GM19193 (cell line): Measurements from ENCODE around the gene PKHD1.

Experiments
- POLR2A ChIP-seq: IDR thresholded peaks from 4 replicates; pipeline ENCODE4 v1.6.1; 2011; ENCODE audit not compliant: insufficient read depth, insufficient read length; ENCODE audit errors: extremely low read depth

Gene PKHD1

GRCh38 chr6:51996296-51996947 lies 91.0 kb downstream of the PKHD1 start:
- TF ChIP-seq POLR2A = no peak

GRCh38 chr6:51995214-51995755 lies 92.1 kb downstream of the PKHD1 start:
- no peak for TF ChIP-seq POLR2A

GRCh38 chr6:51992876-51993275 lies 94.5 kb downstream of the PKHD1 start:
- TF ChIP-seq POLR2A = no peak

GRCh38 chr6:51989789-51990188 lies 97.6 kb downstream of the PKHD1 start:
- TF ChIP-seq POLR2A = no peak

GRCh38 chr6:51986864-51987263 lies 100.5 kb downstream of the PKHD1 start:
- no peak for TF ChIP-seq POLR2A

GRCh38 chr6:51983564-51983963 lies 103.8 kb downstream of the PKHD1 start:
- TF ChIP-seq POLR2A = no peak

GRCh38 chr6:51976374-51976773 lies 111.0 kb downstream of the PKHD1 start:
- TF ChIP-seq POLR2A = no peak

- no peak for TF ChIP-seq POLR2A
Observed at GRCh38 chr6:51972659-51973058, 114.8 kb downstream of the PKHD1 start.

- no peak for TF ChIP-seq POLR2A
Observed at GRCh38 chr6:51968265-51968664, 119.1 kb downstream of the PKHD1 start.

- TF ChIP-seq POLR2A = no peak
Observed at GRCh38 chr6:51965222-51965801, 122.1 kb downstream of the PKHD1 start.

GRCh38 chr6:51963980-51964379 lies 123.4 kb downstream of the PKHD1 start:
- TF ChIP-seq POLR2A = no peak

- TF ChIP-seq POLR2A = no peak
Observed at GRCh38 chr6:51962354-51962753, 125.1 kb downstream of the PKHD1 start.

- no peak for TF ChIP-seq POLR2A
Observed at GRCh38 chr6:51960419-51960818, 127.0 kb downstream of the PKHD1 start.

GRCh38 chr6:51959744-51960383 lies 127.5 kb downstream of the PKHD1 start:
- no peak for TF ChIP-seq POLR2A

- no peak for TF ChIP-seq POLR2A
Observed at GRCh38 chr6:51954681-51955080, 132.7 kb downstream of the PKHD1 start.

GRCh38 chr6:51953246-51953645 lies 134.2 kb downstream of the PKHD1 start:
- TF ChIP-seq POLR2A = no peak
